NCI-H2227 treated with DMSO at 0.1 percent for 48 hours (cell line): ENCODE measurements around the gene ICOSLG.
"Not testable (repeated sequence)": the region's sequence is repeated elsewhere in the genome, so short reads cannot be mapped to it uniquely, and the experiment has no call there.

ENCODE experiments used
- DNase-seq: peaks from one replicate; lab custom pipeline; 2025; lab: John Stamatoyannopoulos, UW

ICOSLG gene

GRCh38 chr21:44225605-44226004 is 15.1 kb downstream of the ICOSLG start:
- DNase-seq, result not testable (repeated sequence)

DNA sequence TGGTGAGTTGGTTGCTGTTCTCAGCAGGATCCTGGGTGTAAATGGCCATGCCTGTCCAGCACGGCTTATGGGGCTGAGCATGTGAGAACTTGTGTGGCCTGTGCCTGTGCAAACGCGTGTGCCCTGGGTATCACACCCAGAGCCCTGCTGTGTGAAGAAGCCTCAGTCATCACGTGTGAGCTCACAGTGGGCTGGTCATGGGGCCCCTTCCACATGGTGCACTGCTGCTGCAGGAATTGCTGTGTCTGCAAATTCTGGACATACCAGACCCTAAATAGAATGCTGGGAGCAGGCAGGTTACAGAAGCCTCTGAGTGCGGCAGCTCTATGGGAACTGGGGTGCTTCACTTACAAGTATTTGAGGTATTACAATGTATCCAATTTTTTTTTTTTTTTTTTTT is 17.4 kb downstream of the ICOSLG start:
- DNase-seq, result not testable (repeated sequence)

- DNase-seq, result not testable (repeated sequence)
Observed at GRCh38 chr21:44220674-44221073, 20.1 kb downstream of the ICOSLG start.

- DNase-seq, result not testable (repeated sequence)
Observed at GRCh38 chr21:44218461-44218860, 22.3 kb downstream of the ICOSLG start.

DNA sequence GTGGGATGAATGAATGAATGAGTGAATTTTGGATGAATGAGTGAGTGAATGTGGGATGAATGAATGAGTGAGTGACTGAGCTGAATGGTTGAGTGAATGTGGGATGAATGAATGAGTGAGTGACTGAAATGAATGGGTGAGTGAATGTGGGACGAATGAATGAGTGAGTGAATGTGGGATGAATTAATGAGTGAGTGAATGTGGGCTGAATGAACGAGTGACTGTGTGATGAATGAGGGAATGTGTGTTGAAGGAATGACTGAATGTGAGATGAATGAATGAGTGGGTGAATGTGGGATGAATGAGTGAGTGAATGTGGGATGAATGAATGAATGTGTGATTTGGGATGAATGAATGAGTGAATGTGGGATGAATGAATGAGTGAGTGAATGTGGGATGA is 28.8 kb downstream of the ICOSLG start:
- not testable (repeated sequence) for DNase-seq

DNA sequence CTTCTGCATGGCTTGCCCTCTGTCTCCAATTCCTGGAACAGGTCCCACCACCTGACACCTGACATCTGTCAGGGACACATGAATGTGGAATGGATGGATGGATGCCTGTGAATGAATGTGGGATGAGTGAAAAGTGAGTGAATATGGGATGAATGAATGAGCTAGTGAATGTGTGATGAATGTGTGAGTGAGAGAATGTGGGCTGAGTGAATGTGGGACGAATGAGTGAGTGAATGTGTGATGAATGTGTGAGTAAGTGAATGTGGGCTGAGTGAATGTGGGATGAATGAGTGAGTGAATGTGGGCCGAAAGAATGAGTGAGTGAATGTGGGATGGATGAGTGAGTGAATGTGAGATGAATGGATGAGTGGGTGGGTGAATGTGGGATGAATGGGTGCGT is 29.2 kb downstream of the ICOSLG start:
- DNase-seq, result not testable (repeated sequence)

GRCh38 chr21:44207860-44208646 is 32.7 kb downstream of the ICOSLG start:
- not testable (repeated sequence) for DNase-seq

DNA sequence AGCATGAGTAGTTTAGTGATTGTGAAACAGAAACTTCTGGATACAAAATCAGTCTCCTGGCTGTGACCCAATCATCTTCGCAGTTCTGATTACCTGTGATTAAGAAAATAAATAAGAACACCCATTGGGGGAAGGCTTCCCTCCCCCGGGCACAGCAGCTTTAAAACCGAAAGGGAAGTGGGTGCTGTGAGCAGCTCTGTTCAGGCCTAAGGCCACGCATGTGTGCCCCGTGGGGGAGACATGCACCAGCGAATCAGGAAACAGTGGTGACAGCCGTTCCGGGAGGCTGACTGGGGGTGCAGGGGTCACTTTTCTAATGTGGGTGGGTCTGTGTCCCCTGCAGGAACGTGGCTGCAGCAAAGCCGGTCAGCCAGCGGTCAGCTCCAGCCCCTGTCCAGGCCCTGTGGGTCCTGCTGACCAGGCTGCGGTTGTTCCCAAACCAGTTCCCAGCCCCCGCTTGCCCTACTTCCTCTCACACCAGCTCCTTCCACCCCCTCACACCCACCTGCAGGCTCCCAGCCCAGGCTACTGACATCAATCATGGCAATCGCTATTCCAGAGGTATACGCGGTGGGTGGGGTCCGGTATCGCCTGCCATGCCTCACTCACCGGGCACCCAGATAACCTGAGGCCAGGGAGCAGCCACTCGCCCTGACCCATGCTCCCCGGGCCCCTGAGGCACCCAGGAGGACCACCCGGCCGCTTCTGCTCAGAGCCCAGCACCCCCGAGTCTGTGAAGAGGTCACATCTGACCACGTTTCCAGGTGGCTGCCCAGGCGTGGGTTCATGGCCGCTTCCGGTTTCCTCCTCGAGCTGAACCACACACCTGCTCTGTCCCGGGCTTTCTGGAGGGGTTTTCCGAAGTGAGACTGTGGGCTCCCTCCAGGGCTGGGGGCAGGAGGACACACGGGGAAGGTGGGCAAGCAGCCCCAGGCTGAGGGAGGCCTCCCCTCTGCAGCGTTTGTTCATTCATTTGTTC is 33.8 kb downstream of the ICOSLG start:
- not testable (repeated sequence) for DNase-seq

GRCh38 chr21:44206187-44206586 is 34.6 kb downstream of the ICOSLG start:
- not testable (repeated sequence) for DNase-seq

DNA sequence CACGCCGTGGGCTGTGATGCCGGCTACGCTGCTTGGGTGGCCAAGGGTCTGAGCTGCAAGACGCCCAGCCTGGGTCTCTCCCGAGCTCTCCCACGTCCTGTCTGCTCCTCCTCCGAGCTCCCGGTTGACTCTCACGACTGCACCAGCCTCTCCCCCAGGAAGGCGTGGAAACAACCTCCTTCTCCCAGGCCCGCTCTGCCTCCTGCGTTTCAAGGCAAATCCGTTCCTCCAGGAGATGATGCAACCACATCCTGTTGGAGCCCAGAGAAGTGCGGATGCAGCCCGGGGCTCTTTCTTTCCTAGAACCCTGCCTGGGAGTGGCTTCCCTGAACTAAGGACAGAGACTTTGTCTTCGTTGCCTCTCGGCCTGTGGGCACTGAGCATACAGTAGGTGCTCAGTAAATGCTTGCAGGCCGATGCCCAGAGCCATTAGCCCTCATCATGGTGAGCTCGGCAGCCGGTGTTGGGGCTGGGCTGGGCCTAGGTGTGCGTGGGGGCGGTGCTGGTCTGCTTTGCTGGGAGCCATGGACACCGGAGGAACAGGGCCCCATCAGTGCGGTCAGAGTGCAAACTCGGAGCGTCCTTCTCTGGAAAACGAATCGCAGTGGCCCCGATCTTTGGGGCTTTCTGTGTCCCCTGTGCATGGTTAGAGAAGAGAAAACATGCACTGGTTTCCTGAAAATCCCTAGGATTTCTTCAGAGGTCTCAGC is 38.0 kb downstream of the ICOSLG start:
- DNase-seq, result not testable (repeated sequence)

- not testable (repeated sequence) for DNase-seq
Observed at GRCh38 chr21:44199997-44200396, 40.7 kb downstream of the ICOSLG start.

DNA sequence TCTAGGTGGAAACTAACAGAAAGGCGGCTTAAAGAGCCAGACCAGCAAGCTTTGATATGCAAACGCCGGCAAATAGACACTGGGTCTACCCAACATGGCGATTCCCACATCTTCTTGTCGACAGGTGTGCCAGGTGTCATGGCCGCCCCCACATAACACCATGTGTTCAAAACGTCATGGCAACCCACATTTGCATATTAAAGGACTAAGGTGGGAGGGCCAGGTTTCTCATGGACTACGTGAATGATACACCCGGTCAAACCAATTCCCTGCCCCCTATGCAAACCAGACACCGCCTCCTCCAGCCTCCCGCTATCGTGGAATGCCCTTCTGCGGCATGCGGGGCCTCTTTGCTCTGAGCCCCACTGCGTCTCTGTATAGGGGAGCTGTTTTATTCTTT is 41.3 kb downstream of the ICOSLG start:
- DNase-seq, result no peak

DNA sequence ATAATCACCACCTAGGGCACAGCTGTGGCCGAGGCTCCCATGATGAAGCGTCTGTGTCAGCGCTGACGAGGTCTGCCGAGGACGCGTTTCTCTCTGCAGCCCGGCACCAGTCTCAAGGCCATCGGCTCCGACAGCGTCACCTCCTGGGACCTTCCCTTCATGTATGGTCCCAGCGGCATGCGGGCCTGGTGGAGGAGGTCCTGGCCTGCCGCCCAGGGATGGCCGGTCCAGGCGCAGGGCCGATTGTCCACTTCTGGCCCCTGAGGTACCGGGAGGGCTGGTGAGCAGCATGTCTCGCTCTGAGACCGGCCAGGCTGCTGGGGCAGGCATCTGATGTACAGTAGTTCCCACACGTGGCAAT is 43.6 kb downstream of the ICOSLG start:
- not testable (repeated sequence) for DNase-seq

- not testable (repeated sequence) for DNase-seq
Observed at GRCh38 chr21:44196212-44197155, 44.3 kb downstream of the ICOSLG start.

DNA sequence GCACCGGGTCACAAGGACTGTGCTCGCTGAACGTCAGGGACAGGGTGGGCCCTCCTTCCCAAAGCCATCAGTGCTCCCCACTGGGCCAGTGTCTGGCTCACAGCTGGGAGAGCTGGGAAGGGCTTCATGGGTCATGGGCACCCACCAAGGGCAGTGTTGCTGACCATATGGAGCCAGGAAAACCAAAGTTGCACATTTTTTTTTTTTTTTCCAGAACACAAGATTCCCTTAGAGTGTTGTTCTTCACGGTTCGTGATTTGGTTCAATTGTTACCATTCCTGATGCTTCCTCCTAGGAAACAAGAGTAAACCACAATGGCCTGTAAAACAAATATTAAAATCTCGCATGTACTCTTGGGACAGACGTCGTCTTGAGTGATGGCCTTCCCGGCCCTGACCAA is 45.9 kb downstream of the ICOSLG start:
- DNase-seq, result not testable (repeated sequence)

- not testable (repeated sequence) for DNase-seq
Observed at GRCh38 chr21:44194451-44194850, 46.3 kb downstream of the ICOSLG start.

DNA sequence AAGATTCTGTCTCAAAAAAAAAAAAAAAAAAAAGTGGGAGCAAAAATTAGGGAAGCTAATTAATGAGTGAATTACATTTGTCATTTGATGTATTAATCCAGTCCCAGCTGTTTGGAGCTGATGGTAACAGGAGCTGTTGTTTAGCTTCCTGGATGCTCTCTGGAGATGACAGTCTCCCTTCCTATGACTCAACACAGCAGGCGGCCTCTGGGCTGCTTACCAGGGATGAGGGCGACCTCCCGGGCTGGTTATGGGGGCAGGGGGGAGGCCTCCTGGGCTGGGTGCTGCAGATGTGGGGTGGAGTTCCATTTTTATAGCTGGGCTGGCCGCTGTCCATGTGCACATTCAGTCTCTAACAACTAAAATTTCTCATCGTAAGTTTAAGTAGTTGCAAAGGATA is 47.6 kb downstream of the ICOSLG start:
- not testable (repeated sequence) for DNase-seq

GRCh38 chr21:44190349-44191271 is 50.1 kb downstream of the ICOSLG start:
- DNase-seq, result not testable (repeated sequence)

DNA sequence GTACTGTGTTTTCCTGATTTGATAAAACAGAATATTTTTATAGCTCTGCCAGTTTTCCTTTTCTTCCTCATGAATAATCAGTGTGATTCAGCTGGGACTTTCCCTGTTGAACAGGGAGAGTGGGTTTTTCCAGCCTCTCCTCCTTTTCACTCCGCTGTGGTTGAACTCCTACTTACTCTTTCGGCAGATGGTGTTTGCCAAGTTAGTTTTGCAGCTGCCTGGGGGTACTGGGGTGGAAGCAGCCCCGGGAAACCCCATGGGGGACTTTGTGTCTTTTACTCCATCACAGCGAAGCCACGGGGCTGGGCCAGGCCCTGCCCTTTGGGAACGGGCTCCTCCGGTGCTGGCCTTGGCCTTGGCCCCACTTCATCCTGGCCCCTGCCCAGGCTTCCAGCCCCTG is 55.9 kb downstream of the ICOSLG start:
- DNase-seq, result not testable (repeated sequence)

- not testable (repeated sequence) for DNase-seq
Observed at GRCh38 chr21:44182202-44182601, 58.5 kb downstream of the ICOSLG start.
